Endothelial cell of umbilical vein (primary cell): ENCODE results near the gene WIPF3. TPM values are rescaled to one million over a fixed set of nuclear protein-coding genes. Genes with fewer than 3 reads are reported as not detected.

Experiments
- BruUV-seq: library from RNA; stranded (reverse); fragments of 400-500 nt; replicated peaks from 2 replicates; lab custom pipeline; 2021; lab: Mats Ljungman, UMichigan
- CTCF ChIA-PET: fragments of 300-600, 350-600 bp; sonication (Branson Sonifier 250); formaldehyde crosslinking; loops from one replicate; lab custom pipeline; 2021; ENCODE audit warnings: antibody characterized with exemption, inconsistent platforms; lab: Charles Lee
- POLR2A ChIA-PET: fragments of 300-600, 350-600 bp; sonication (Branson Sonifier 250); formaldehyde crosslinking; loops from one replicate; lab custom pipeline; 2021; ENCODE audit warnings: antibody characterized with exemption, inconsistent platforms; lab: Charles Lee
- DNase-seq: peaks from one replicate; pipeline ENCODE4 v3.0.0-alpha.2; 2011; ENCODE audit warnings: low read depth, low spot score
- FAIRE-seq: peaks from 2 replicates; lab custom pipeline; 2011; peaks lifted over from hg19 to GRCh38; lab: Jason Lieb, UNC
- H2AFZ ChIP-seq: 2 replicates; pipeline ENCODE4 v1.6.0; 2012; ENCODE audit warnings: low read depth, low read length, control low read depth, inconsistent platforms
- H3K27ac ChIP-seq: 2 replicates; pipeline ENCODE4 v1.5.1; 2011; ENCODE audit warnings: low read depth, mild to moderate bottlenecking, control low read depth, low read length, moderate library complexity; ENCODE audit not compliant: insufficient read depth
- H3K27me3 ChIP-seq, 2 experiments: 2 replicates each; pipeline versions ENCODE4 v1.6.0 to v1.6.1; 2011; ENCODE audit warnings: low read length in 2 of 2, mixed read lengths in 1 of 2; ENCODE audit not compliant: control insufficient read depth in 2 of 2, insufficient read depth in 2 of 2
- H3K36me3 ChIP-seq, 2 experiments: 2 replicates in 1 of 2; 3 replicates in 1 of 2; pipeline ENCODE4 v1.5.1; 2011; ENCODE audit warnings: low read length in 2 of 2, mild to moderate bottlenecking in 1 of 2, moderate library complexity in 1 of 2; ENCODE audit not compliant: control insufficient read depth in 2 of 2, insufficient read depth in 2 of 2; ENCODE audit errors: extremely low read depth in 1 of 2
- H3K4me1 ChIP-seq: 3 replicates; pipeline ENCODE4 v1.5.1; 2011; ENCODE audit warnings: mild to moderate bottlenecking, low read length; ENCODE audit not compliant: control insufficient read depth, insufficient read depth; ENCODE audit errors: extremely low read depth
- H3K4me2 ChIP-seq: 2 replicates; pipeline ENCODE4 v1.6.1; 2011; ENCODE audit warnings: low read length, control low read depth, mixed read lengths; ENCODE audit not compliant: insufficient read depth
- H3K4me3 ChIP-seq, 3 experiments: fragments of 200-600 bp in 1 of 3; sonication (generic), shearing (Covaris generic) in 1 of 3; replicated peaks in 1 of 3; 2 replicates each; pipeline ENCODE4 v1.5.1; 2011 to 2016; ENCODE audit warnings: control low read depth in 3 of 3, low read length in 3 of 3, mild to moderate bottlenecking in 2 of 3, inconsistent platforms in 1 of 3, low read depth in 1 of 3, moderate library complexity in 1 of 3; ENCODE audit not compliant: insufficient read depth in 1 of 3
- H3K79me2 ChIP-seq: 2 replicates; pipeline ENCODE4 v1.6.0; 2012; ENCODE audit warnings: low read length, inconsistent platforms; ENCODE audit not compliant: control insufficient read depth, insufficient read depth
- H3K9ac ChIP-seq: replicated peaks from 2 replicates; pipeline ENCODE3; 2011; ENCODE audit warnings: low read length, control low read depth; ENCODE audit not compliant: insufficient read depth; ENCODE audit errors: extremely low read depth
- H3K9me1 ChIP-seq: replicated peaks from 3 replicates; pipeline ENCODE4 v1.6.0; 2011; ENCODE audit warnings: mild to moderate bottlenecking, low read length; ENCODE audit not compliant: control insufficient read depth, insufficient read depth; ENCODE audit errors: extremely low read depth
- H3K9me3 ChIP-seq: replicated peaks from 2 replicates; pipeline ENCODE4 v1.5.1; 2012; ENCODE audit warnings: low read length, inconsistent platforms; ENCODE audit not compliant: control insufficient read depth, insufficient read depth
- H4K20me1 ChIP-seq: replicated peaks from 2 replicates; pipeline ENCODE3; 2011; ENCODE audit warnings: mild to moderate bottlenecking, low read length; ENCODE audit not compliant: control insufficient read depth, insufficient read depth; ENCODE audit errors: extremely low read depth
- EZH2 ChIP-seq: IDR thresholded peaks from 2 replicates; pipeline ENCODE4 v1.6.1; 2012; ENCODE audit warnings: borderline replicate concordance, low read depth, mild to moderate bottlenecking, moderate library complexity, low read length, inconsistent platforms; ENCODE audit not compliant: severe bottlenecking
- FOS ChIP-seq: IDR thresholded peaks from 2 replicates; pipeline ENCODE4 v1.6.1; 2011; ENCODE audit warnings: mild to moderate bottlenecking, low read length, moderate library complexity, borderline replicate concordance; ENCODE audit not compliant: insufficient read depth
- GATA2 ChIP-seq: IDR thresholded peaks from 2 replicates; pipeline ENCODE4 v1.7.0; 2011; ENCODE audit warnings: low read depth, mild to moderate bottlenecking, moderate library complexity, mixed read lengths, low read length; ENCODE audit not compliant: insufficient read length, insufficient read depth
- JUN ChIP-seq: IDR thresholded peaks from 2 replicates; pipeline ENCODE4 v1.6.1; 2011; ENCODE audit warnings: borderline replicate concordance, low read depth; ENCODE audit not compliant: insufficient read length, insufficient read depth
- MYC ChIP-seq: IDR thresholded peaks from one replicate; pipeline ENCODE4 v1.6.1; 2011; ENCODE audit warnings: mild to moderate bottlenecking, low read depth, low read length
- POLR2A ChIP-seq: IDR thresholded peaks from 2 replicates; pipeline ENCODE4 v1.6.1; 2012; ENCODE audit warnings: low read depth, mild to moderate bottlenecking, control low read depth, low read length
- POLR2AphosphoS5 ChIP-seq: IDR thresholded peaks from 2 replicates; pipeline ENCODE4 v1.6.1; 2012; ENCODE audit warnings: low read depth, mild to moderate bottlenecking, control low read depth, low read length, moderate library complexity; ENCODE audit not compliant: insufficient read depth
- dilution Hi-C: fragments of 300-500 bp; cut with MboI; formaldehyde crosslinking; loops from one replicate; pipeline ENCODE4 v1.15.0; 2019; ENCODE audit warnings: low sequenced_read_pairs; ENCODE audit not compliant: extremely low pct_ligation_motif_present
- intact Hi-C: fragments of 100-400 bp; cut with micrococcal nuclease; formaldehyde crosslinking; loops from one replicate; pipeline ENCODE4 v1.10.0; 2022
- polyA plus RNA-seq, 4 experiments: library from polyadenylated mRNA; depleted of rRNA in 3 of 4; stranded (reverse) in 3 of 4; unstranded in 1 of 4; fragments of >200 nt; gene quantifications; 2 replicates each; pipeline versions ENCODE4 v1.2.1 to v1.2.3, GENCODE V29; 2011 to 2012; ENCODE audit warnings: missing spikeins in 1 of 4
- total RNA-seq: library from RNA; stranded (reverse); gene quantifications from 2 replicates; pipeline ENCODE4 v1.2.3, GENCODE V29; 2021
- TF ChIP-seq, protein P1 (sequence below), 2 donors: IDR thresholded peaks; 1 replicate in 1 of 2; 2 replicates in 1 of 2; pipeline ENCODE4 v1.5.1; 2011; ENCODE audit warnings: low read length in 2 of 2, mild to moderate bottlenecking in 2 of 2, moderate library complexity in 2 of 2, control low read depth in 1 of 2, inconsistent platforms in 1 of 2, low read depth in 1 of 2; ENCODE audit not compliant: insufficient read depth in 1 of 2; ENCODE audit errors: extremely low read depth in 1 of 2
- TF ChIP-seq, protein P2 (sequence below): IDR thresholded peaks from 2 replicates; pipeline ENCODE4 v1.6.1; 2011; ENCODE audit not compliant: insufficient read depth, insufficient read length

The WIPF3 gene
- total and polyA plus RNA-seq, 2 donors (not counting 3 experiments of a cell fraction or from before 2014, with no cell fraction given), result 0.01 to 0.35 TPM

DNA sequence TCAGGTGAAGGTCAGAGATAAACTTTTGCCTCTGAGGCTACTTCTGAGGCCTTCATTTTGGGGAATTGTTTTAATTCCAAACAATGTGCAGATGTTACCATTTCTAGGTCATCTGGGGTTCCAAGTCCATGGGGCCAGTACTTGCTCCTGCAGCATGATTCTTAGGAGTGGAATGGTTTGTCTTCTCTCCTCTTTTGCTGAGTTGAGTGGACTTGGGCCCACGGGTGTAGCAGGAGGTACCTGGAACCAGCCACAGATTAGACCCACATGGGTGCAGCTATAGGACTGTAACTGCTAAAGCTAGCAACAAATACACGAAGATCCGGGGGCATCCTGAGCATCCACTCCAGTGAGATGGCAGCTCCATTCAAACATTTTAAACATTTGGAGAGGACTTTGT, 41.6 kb downstream of the WIPF3 start:
- TF ChIP-seq EZH2 (no peak), JUN (no peak), GATA2 (no peak), POLR2A (no peak), POLR2AphosphoS5 (no peak), FOS (no peak), MYC (no peak)
- TF ChIP-seq, protein P1, sequence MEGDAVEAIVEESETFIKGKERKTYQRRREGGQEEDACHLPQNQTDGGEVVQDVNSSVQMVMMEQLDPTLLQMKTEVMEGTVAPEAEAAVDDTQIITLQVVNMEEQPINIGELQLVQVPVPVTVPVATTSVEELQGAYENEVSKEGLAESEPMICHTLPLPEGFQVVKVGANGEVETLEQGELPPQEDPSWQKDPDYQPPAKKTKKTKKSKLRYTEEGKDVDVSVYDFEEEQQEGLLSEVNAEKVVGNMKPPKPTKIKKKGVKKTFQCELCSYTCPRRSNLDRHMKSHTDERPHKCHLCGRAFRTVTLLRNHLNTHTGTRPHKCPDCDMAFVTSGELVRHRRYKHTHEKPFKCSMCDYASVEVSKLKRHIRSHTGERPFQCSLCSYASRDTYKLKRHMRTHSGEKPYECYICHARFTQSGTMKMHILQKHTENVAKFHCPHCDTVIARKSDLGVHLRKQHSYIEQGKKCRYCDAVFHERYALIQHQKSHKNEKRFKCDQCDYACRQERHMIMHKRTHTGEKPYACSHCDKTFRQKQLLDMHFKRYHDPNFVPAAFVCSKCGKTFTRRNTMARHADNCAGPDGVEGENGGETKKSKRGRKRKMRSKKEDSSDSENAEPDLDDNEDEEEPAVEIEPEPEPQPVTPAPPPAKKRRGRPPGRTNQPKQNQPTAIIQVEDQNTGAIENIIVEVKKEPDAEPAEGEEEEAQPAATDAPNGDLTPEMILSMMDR (IDR thresholded peaks at IDR 0.05; ENCODE audit: extremely low read depth in 1 of 2, insufficient read depth in 1 of 2, low read depth in 1 of 2, low read length in 2 of 2), result no peak
- TF ChIP-seq, protein P2, sequence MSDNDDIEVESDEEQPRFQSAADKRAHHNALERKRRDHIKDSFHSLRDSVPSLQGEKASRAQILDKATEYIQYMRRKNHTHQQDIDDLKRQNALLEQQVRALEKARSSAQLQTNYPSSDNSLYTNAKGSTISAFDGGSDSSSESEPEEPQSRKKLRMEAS, result no peak
- H3K36me3 ChIP-seq, result no peaks in the 10 kb centered on the region
- peaks cover 10 to 20% of the 10 kb centered on the region in 2 experiments for H3K27me3 ChIP-seq
- dilution Hi-C loops, result no loop called here
- intact Hi-C loops, result loop anchor here (10.0 kb wide), 1 partner anchor 193 kb away; no protein-coding TSS in a partner anchor
- ChIA-PET POLR2A (no interaction called here), CTCF (interaction anchor here (0.6 kb wide), 1 partner anchor 14 kb away, joined by 3 read pairs; no protein-coding TSS in a partner anchor)
- DNase-seq (no peak), FAIRE-seq (no peak)
- no peak overlapping the region for H3K27ac ChIP-seq
- H3K9me3 ChIP-seq, result no peaks in the 10 kb centered on the region
- H4K20me1 ChIP-seq, result no peaks in the 10 kb centered on the region
- no peaks in the 10 kb centered on the region for H3K9me1 ChIP-seq
- no peaks in the 10 kb centered on the region for H3K79me2 ChIP-seq
- H2AFZ ChIP-seq, result no peak overlapping the region
- no TSS peak for BruUV-seq
- no peak overlapping the region for H3K4me3 ChIP-seq
- H3K9ac ChIP-seq, result no peak overlapping the region
- H3K4me1 ChIP-seq, result no peaks in the 10 kb centered on the region
- no peak overlapping the region for H3K4me2 ChIP-seq
